SK-N-SH treated with all-trans-retinoic acid at 6 μM for 48 hours (cell line): ENCODE measurements around the gene ZDHHC8.

Experiments
- ATAC-seq: fragments of 200-7000 bp; cut with Tn5 transposase; 3 replicates; pipeline ENCODE4 v1.9.1; 2020; ENCODE audit warnings: mild to moderate bottlenecking, moderate library complexity
- BACH2 ChIP-seq: fragments of 250-450 bp; sonication (Bioruptor Pico); IDR thresholded peaks from 2 replicates; pipeline ENCODE4 v1.9.0; 2021; ENCODE audit warnings: mild to moderate bottlenecking, borderline replicate concordance
- ESRRG ChIP-seq: fragments of 250-450 bp; sonication (Bioruptor Pico); IDR thresholded peaks from 2 replicates; pipeline ENCODE4 v1.6.1; 2021; ENCODE audit warnings: mild to moderate bottlenecking
- GLIS3 ChIP-seq: fragments of 250-450 bp; sonication (Bioruptor Pico); IDR thresholded peaks from 2 replicates; pipeline ENCODE4 v1.5.0; 2020; ENCODE audit warnings: mild to moderate bottlenecking, moderate library complexity
- OSR1 ChIP-seq: fragments of 250-450 bp; sonication (Bioruptor Pico); IDR thresholded peaks from 2 replicates; pipeline ENCODE4 v1.8.0; 2022; ENCODE audit warnings: moderate library complexity, mild to moderate bottlenecking, inconsistent platforms
- SNAI2 ChIP-seq: fragments of 250-450 bp; sonication (Bioruptor Pico); IDR thresholded peaks from 2 replicates; pipeline ENCODE4 v1.5.0; 2020; ENCODE audit warnings: mild to moderate bottlenecking, moderate library complexity
- ZNF70 ChIP-seq: fragments of 450-650 bp; formaldehyde crosslinking; IDR thresholded peaks from 2 replicates; pipeline ENCODE4 v1.5.0; 2020; ENCODE audit warnings: mild to moderate bottlenecking, moderate library complexity
- TF ChIP-seq, protein P1 (sequence below): fragments of 250-450 bp; sonication (Bioruptor Pico); IDR thresholded peaks from 2 replicates; pipeline ENCODE4 v1.5.1; 2021; ENCODE audit warnings: mild to moderate bottlenecking, moderate library complexity

Gene ZDHHC8

GRCh38 chr22:20192972-20193760 is 61.6 kb downstream of the ZDHHC8 start (continued):
- TF ChIP-seq, protein P1, sequence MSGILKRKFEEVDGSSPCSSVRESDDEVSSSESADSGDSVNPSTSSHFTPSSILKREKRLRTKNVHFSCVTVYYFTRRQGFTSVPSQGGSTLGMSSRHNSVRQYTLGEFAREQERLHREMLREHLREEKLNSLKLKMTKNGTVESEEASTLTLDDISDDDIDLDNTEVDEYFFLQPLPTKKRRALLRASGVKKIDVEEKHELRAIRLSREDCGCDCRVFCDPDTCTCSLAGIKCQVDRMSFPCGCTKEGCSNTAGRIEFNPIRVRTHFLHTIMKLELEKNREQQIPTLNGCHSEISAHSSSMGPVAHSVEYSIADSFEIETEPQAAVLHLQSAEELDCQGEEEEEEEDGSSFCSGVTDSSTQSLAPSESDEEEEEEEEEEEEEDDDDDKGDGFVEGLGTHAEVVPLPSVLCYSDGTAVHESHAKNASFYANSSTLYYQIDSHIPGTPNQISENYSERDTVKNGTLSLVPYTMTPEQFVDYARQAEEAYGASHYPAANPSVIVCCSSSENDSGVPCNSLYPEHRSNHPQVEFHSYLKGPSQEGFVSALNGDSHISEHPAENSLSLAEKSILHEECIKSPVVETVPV: no peak

GRCh38 chr22:20193761-20194494 is 62.3 kb downstream of the ZDHHC8 start:
- ATAC-seq: no peak
- no peak for TF ChIP-seq ESRRG (CRISPR knock-in tag)

DNA sequence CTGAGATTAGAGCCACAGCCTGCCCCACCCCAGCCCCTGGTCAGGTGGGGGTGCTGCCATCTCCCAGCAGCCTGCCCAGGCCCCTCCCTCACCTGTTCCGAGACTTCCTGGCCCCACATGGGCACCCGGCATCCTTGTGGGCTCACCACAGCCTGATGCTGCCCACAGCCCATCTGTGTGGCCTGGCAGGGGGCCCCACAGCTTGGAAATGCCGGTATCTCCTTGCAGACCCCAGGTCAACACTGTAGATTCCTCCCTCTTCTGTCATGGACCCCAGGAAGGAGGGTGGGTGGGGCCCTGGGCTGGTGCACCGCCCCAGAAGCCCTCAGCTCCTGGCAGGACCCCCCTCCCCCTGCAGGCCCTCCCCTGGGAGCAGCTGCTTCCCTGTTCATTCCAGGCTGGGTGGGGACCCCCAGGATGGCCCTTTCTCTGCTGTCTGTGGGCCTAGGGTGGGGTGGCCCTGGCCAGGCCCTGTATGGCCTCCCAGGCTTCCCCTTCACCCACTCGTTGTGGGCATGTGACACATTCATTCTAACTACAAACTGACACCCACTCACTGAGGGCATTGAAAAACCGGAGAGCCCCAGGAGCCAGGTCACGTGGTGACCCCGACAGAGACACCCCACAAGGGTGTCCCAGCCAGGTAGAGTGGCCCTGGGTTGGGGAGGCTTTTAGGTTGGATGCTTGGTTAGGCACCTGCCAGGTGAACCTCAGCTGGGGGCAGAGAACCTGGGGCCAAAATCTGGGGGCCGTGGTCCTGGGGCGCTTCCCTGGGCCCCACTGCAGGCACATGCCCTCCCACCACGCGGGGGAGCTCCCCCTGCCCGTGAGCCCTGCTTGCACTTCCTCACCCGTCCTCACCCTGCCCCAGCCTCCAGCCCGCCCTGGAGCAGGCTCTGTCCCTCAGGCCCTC is 63.3 kb downstream of the ZDHHC8 start:
- TF ChIP-seq, protein P1: no peak
- no peak for TF ChIP-seq ZNF70 (CRISPR knock-in tag)
- no peak for TF ChIP-seq OSR1
- TF ChIP-seq SNAI2 (CRISPR knock-in tag): no peak
- TF ChIP-seq, all 23 proteins: peak for 0
- ATAC-seq: no peak

DNA sequence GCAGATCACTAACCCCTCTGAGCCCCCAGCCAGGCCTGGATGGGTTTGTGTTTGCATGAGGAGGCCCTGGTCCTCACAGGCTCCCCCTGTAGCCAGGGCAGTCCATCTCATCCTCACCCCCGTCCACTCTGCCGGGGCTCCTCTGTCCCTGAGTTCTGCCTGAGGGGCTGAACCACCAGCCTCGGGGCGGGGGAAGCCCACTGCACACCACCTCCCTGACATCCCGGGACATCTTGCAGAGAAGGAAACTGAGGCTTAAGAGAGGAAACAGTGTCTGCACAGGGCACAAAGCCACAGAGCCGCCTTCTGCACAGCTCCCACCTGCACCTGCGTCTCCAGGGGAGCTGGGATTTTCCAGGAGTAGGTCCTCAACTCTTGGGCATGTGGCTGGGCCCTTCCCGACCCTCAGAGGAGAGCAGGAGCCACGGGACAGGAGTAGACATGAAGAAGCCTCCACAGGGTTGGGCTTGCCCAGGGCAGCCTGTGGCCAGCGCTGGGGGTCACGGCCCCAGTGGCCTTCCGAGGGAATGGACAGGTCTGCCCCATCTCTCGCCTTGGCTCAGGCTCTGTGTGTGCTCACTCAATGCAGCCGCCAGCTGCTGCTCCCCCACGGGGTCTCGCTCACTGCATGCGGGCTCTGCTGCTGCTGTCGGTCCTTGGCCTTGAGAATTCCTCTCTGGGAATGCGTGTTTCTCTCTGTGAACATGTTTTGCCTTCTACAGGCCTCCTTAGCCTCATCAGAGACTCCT is 64.7 kb downstream of the ZDHHC8 start:
- ATAC-seq: no peak

More for the DNA sequence above, 64.7 kb downstream of the ZDHHC8 start:
- TF ChIP-seq GLIS3 (CRISPR knock-in tag): no peak
- no peak for TF ChIP-seq BACH2
- TF ChIP-seq, all 23 proteins: peak for 0
